UCSD-AML1 (cell line): ENCODE measurements around the gene ADORA2B.
"Not testable (repeated sequence)": the region's sequence is repeated elsewhere in the genome, so short reads cannot be mapped to it uniquely, and the experiment has no call there.

Source experiments
- DNase-seq: peaks from one replicate; lab custom pipeline; 2025; ENCODE audit not compliant: unreplicated experiment; lab: John Stamatoyannopoulos, UW

The ADORA2B gene

GRCh38 chr17:15979013-15979412 is 34.1 kb downstream of the ADORA2B start:
- not testable (repeated sequence) for DNase-seq

- DNase-seq: no peak
Observed at GRCh38 chr17:15981208-15981607, 36.3 kb downstream of the ADORA2B start.

GRCh38 chr17:15981646-15982580 is 37.0 kb downstream of the ADORA2B start:
- no peak for DNase-seq

GRCh38 chr17:15996322-15996721 is 51.4 kb downstream of the ADORA2B start:
- no peak for DNase-seq

DNA sequence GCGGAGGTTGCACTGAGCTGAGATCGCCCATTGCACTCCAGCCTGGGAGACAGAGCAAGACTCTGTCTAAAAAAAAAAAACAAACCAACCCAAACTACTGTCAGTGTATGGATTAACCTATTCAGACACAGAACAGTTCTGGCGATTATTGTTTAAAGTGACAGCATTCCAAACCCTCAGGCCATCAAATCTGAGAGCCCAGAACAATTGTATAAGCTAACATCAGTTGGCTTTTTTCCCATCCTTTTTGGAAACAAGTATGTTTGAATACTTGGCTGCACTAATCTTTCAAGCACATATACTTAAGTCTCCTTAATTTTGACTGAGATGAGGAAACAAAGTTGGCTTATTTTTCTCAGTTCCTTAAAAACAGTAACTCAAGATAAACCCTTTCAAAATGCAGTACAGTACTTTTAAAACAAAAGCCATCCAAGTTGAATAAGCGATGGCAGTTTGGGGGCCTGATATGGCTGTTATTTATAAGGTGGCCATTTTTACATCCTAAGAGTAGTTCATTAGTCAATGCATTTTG is 53.2 kb downstream of the ADORA2B start:
- DNase-seq: no peak

- DNase-seq: peak; percentile 97
Observed at GRCh38 chr17:15999141-15999973, 54.4 kb downstream of the ADORA2B start, which contains the start of the genes TTC19 and ZSWIM7. Gene TTC19 (plus strand): TSS chr17:15999824. CDS start chr17:15999849, 25 bp downstream. Gene ZSWIM7 (minus strand): TSS chr17:15999704. CDS start chr17:15999594, 110 bp downstream.

DNA sequence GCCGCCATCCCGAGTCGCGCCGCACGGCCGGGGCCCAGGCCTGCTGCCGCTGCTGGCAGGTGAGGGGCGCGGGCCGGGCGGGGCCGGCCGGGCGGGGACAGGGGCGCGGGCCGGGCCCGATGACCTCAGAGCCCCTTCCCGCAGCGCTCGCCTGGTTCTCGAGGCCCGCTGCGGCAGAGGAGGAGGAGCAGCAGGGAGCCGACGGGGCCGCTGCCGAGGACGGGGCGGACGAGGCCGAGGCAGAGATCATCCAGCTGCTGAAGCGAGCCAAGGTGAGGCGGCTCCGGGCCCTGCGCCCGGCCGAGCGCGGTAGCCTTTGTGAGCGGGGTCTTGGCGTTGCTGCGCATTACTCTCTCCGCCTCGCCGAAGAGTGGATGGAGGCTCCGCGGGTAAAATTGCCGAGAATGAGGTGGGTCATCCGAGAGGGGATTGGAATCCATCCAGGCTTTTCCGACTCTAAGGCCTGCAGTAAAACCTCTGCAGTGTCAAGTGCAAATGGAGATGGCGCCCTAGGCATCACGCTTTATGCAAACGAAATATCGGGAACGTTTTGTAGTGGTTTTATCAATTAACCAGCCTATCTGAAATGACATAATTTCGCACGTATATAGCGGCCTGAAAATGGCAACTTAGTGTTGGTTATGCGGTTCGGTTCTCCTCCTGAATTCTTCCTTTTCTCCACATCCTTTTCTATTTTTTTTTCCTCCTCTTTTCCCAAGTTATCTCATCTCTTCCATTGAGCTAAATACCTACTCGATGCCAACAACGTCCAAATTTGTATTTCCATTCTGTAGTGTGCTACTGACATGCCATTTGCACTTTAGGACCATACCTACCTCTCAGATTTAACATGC is 55.3 kb downstream of the ADORA2B start:
- peak; percentile 62 for DNase-seq

- no peak for DNase-seq
Observed at GRCh38 chr17:16001226-16001897, 56.4 kb downstream of the ADORA2B start.

DNA sequence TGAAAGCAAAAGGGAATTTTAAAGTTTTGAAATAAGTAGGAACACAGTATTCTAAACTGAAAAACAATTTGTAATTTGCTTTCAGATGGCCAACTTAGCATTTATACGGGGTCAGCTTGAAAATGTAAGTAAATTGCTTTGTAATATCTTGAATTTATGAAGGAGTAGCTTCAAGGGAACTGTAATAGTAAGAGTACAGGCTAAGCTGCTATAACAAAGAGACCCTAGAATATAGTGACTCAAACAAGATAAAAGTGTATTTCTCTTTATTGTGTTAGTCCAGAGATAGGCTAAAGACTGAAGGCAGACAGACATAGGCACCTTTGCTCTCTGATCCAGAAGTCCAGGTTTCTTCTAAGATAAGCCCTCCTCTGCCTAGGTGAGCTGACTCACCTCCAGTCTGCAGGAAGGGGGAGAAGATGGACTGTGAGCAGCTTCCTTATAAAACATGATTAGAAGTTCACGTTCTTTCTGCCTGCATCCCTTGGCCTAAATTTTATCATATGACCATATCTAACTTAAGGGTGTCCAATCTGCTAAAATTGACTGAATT is 57.9 kb downstream of the ADORA2B start:
- no peak for DNase-seq

- DNase-seq: no peak
Observed at GRCh38 chr17:16003841-16004240, 58.9 kb downstream of the ADORA2B start.

DNA sequence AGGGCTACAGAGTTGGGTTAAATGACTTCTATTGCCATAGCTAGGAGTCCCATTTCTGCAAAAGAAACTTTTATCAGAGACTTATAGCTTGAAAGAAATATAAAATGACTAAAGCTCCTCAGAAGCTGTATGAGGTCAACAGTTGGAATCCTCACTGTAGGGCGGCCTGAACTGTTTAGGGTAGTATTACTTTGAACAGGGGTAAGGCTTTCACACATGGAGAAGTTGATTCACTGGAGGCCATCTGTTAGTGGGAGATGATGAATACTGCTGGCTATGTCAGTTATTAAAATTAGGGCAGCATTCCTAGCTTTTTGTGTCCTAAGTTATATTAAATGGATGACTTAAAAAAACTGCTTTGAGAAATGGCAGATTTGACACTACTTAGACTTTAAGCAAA is 60.7 kb downstream of the ADORA2B start:
- no peak for DNase-seq

- no peak for DNase-seq
Observed at GRCh38 chr17:16007439-16007838, 62.5 kb downstream of the ADORA2B start.

DNA sequence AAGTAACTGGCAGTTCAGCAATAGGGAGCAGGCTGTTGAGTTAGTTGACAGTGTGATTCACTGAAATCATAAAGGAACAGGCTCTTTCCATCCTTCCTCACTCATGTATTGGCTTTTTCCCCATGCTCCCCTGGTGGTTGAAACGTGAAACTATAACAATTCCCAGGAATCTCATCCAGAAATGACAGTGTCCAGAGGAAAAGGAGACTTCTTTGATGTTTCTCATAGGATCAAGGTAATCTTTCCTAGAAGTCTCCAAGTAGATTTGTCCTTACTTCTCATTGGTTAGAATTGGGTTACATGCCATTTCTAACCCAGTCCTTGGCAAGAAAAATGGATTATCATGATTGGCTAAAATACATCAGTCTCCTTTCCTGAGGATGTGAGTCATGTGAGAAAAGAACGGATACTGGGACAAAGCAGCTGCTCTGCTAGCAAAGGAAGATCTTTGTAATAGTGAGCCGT is 69.0 kb downstream of the ADORA2B start:
- DNase-seq: no peak

DNA sequence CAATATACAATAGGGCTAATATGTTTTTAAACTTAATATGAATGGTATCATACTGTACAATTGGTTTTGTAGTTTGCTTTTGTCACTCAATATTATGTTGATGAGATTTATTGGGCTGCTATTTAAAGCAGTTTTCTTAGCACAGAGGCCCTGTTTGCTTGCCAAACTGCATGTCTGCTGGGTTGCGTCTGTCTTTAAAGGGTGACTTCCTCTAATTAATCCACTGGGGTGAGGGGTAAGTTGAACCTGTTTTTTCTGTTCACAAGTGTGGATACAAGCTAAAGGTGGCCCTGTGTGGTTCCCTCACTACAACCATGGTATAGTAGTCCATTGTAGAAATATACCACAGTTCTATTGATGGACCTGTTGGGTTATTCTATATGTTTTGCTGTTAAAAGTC is 74.4 kb downstream of the ADORA2B start:
- DNase-seq: no peak

GRCh38 chr17:16023881-16024280 is 79.0 kb downstream of the ADORA2B start:
- DNase-seq: no peak

DNA sequence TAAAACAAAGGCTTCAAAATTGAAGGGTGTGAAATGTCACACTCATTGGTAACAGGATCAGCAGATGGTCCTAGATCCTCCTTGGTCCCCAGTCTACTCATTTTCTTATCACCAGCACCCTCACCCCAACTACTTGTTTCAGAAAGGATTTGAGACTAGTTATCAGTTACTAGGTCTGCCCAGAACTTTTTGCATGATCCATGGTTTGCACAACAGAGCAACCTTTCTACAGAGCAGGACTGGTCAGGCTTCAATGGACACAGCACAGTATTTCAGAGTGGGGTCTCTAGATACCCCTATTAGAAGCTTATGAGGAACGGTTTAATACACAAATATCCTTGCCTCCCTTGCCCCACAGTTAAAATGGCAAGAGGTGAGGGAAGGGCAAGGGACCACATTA is 80.3 kb downstream of the ADORA2B start:
- DNase-seq: no peak
